ENCODE measurements around the gene TMEM253.

GRCh38 chr14:21096438-21096837, 4.4 kb upstream of the TMEM253 start:
- no peak for TF ChIP-seq CTCF (conservative IDR thresholded peaks at IDR 0.05)
- TF ChIP-seq ZFX (IDR thresholded peaks at IDR 0.05) = no peak

Data from C4-2B (cell line).